Vagina (tissue), 2 donors: ENCODE measurements around the gene SLFN14.

Experiments
- CTCF ChIP-seq, 3 experiments: fragments of 450-650 bp in 2 of 3; fragments of 200-600 bp in 1 of 3; sonication (generic) in 1 of 3; IDR thresholded peaks; one replicate each; pipeline ENCODE4 v1.5.1; 2017 to 2019; ENCODE audit warnings: antibody characterized with exemption in 3 of 3, mild to moderate bottlenecking in 2 of 3, moderate library complexity in 2 of 3
- POLR2A ChIP-seq, 2 donors: fragments of 450-650 bp; IDR thresholded peaks; one replicate each; pipeline ENCODE4 v1.6.1; 2017; ENCODE audit warnings: antibody characterized with exemption in 2 of 2, mild to moderate bottlenecking in 2 of 2, moderate library complexity in 2 of 2
- POLR2AphosphoS5 ChIP-seq, 2 donors: sonication (generic); formaldehyde crosslinking; IDR thresholded peaks; one replicate each; pipeline ENCODE4 v1.9.0; 2017; ENCODE audit warnings: antibody characterized with exemption in 2 of 2, mild to moderate bottlenecking in 2 of 2, low read depth in 1 of 2; ENCODE audit not compliant: insufficient read depth in 1 of 2

GRCh38 chr17:35605678-35606077 is 45.1 kb upstream of the SLFN14 start:
- TF ChIP-seq POLR2A (IDR thresholded peaks at IDR 0.05): no peak
- TF ChIP-seq CTCF (IDR thresholded peaks at IDR 0.05): no peak
- TF ChIP-seq POLR2AphosphoS5 (IDR thresholded peaks at IDR 0.05; ENCODE audit: insufficient read depth in 1 of 2, low read depth in 1 of 2): no peak
